NCI-H526 (cell line): Measurements from ENCODE around the gene GRIK4.

ENCODE experiments used
- DNase-seq, 2 experiments: peaks; one replicate each; lab custom pipeline; 2025; lab: John Stamatoyannopoulos, UW

Gene GRIK4

GRCh38 chr11:120709808-120710207 is 198.3 kb downstream of the GRIK4 start:
- DNase-seq: no peak

- DNase-seq: no peak
These were observed 199.0 kb downstream of the GRIK4 start for GRCh38 chr11:120710354-120711131.

- no peak for DNase-seq
These were observed 200.5 kb downstream of the GRIK4 start for GRCh38 chr11:120712014-120712413.

DNA sequence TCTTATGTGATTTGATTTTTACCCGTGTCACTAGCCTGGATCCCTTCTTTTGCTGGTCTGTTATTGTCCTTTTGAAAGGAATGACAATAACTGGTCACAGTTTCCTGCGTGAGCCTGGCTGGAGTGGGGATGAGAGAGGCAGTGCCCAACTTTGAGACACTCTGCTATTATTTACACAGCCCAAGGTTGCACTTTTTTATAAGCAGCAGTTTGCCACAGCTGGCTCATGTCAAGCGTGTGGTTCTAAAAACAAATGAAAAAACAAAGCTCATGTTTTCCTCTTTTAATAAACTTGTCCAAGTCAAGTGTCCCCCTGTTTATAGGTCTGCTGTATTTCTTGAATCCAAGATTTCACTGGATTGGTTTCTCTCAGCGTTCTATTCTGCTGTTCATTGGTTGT is 201.3 kb downstream of the GRIK4 start:
- DNase-seq: no peak

- peak in 1 of 2 experiments; percentile 23 for DNase-seq
These were observed 201.7 kb downstream of the GRIK4 start for GRCh38 chr11:120713296-120713695.

GRCh38 chr11:120714438-120714837 is 202.9 kb downstream of the GRIK4 start:
- no peak for DNase-seq

DNA sequence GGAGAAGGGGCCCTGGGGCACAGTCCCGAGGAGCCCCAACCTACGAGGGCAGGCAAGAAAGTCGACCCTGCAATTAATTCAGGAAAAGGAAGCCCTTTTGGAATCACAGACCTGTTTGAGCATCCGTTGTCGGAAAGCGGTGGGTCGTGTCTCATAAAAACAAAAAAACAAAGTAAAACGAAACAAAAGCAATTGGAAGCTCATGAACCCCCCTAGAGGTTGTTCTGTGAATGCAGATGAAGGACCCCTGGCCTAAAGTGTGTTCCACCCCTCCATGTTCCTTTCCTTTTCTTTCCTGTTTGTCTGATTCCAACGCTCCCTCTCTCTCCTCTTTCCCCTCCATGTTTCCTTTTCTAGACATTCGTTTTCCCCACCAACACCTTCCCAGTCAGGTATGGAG is 203.7 kb downstream of the GRIK4 start:
- peak in 1 of 2 experiments; percentile 44 for DNase-seq

- no peak for DNase-seq
These were observed 205.5 kb downstream of the GRIK4 start for GRCh38 chr11:120717042-120717441.

GRCh38 chr11:120717623-120718022 is 206.1 kb downstream of the GRIK4 start:
- no peak for DNase-seq

GRCh38 chr11:120718171-120718570 is 206.6 kb downstream of the GRIK4 start:
- DNase-seq: no peak

DNA sequence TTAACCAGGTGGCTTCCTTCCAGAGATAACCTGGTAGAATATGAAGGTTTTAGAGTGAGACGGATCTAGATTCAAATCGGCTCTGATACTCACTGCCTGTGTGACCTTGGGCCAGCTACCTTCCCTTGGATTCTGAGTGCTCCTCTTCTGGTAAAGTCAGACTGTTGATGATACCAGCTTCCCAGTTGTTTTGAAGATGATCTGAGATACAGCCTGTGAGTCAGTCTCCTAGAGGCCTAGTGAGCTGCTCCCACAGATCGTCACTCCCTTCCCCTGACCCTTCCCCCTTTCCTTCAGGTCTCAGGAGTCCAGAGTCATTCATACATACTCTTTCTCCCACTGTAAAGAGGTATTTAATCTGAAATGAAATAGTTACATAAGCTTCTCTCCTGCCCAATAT is 207.8 kb downstream of the GRIK4 start:
- DNase-seq: no peak

DNA sequence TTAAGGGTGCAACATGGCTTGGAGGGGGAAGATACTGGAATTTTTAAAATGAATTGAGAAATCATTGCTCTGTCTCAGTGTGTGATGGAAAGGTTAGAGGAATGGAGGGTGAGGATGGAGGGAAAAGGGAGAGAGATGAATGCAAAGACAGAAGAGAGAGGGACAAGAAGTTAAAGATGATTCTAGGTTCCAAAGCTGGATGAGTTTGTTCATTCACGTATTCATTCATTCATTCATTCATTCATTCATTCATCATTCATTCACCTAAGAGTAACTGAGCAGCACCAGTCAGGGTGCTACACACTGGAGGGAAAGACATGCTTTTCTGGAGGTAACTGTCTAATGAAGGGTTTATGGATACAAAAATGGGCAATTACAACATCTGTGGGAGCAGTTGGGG is 209.2 kb downstream of the GRIK4 start:
- no peak for DNase-seq

GRCh38 chr11:120722524-120722923 is 211.0 kb downstream of the GRIK4 start:
- peak; percentile 73 to 90 for DNase-seq

DNA sequence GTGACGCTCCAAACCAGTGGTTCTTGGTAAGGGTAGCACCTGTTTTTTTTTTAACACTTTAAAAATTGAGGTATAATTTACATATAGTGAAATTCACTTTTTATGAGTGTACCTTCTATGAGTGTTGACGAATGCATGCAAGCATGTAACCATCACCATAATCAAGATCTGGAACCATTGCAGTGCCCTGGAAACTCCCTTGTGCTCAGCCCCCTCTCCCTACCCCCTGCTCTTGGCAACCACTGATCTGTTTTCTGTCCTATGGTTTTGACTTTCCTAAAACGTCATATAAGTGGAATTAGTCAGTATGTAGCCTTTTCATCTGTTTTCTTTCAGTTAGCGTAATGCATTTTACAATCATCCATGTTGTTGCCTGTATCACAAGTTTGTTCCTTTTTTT is 212.2 kb downstream of the GRIK4 start:
- peak in 1 of 2 experiments; percentile 37 for DNase-seq

- DNase-seq: no peak
These were observed 216.2 kb downstream of the GRIK4 start for GRCh38 chr11:120727752-120728151.

- DNase-seq: no peak
These were observed 223.5 kb downstream of the GRIK4 start for GRCh38 chr11:120735035-120735434.

DNA sequence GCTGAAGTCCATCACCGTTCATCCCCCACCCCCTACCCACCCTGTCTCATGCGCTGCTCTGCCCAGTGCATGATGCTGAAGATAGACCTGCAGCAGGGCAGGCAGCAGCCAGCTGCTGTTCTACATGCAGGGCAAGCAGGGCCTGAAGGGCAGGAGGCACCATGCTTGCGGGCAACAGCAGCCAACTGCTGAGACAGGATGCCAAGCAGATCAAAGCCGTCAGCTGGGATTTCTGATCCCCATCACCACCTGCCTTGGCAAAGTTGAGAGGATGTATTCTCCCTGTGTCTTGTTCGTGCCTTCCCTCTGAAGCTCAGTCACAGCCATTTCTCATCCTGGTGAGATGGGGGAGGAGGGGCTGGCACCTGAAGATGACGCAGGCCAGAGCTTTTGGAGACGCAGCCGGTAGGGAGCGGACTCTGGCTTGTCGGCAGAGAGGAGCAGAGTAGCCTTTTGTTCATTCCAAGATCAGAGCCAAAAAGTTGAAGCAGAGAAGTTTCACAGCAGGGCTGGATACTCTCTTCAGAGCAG is 227.0 kb downstream of the GRIK4 start:
- no peak for DNase-seq

DNA sequence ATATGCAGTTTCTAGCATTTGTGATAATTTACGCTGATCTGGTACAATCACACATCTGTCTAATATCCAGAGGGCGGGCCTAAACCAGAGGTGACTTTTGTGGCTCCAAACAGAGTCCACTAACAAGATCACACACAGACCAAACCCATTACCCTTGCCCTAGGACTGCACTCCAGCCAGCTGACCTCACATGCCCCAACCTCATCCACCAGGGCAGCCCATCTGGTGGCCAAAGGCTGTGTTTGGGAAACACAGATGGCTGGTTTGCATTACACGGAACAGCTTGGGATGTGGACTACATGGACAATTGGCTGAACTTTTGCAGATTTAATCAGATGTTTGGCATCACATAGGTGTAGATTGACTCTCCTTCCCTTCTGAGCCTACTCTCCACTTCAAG is 228.2 kb downstream of the GRIK4 start:
- DNase-seq: no peak

- no peak for DNase-seq
These were observed 228.8 kb downstream of the GRIK4 start for GRCh38 chr11:120740380-120740779.

DNA sequence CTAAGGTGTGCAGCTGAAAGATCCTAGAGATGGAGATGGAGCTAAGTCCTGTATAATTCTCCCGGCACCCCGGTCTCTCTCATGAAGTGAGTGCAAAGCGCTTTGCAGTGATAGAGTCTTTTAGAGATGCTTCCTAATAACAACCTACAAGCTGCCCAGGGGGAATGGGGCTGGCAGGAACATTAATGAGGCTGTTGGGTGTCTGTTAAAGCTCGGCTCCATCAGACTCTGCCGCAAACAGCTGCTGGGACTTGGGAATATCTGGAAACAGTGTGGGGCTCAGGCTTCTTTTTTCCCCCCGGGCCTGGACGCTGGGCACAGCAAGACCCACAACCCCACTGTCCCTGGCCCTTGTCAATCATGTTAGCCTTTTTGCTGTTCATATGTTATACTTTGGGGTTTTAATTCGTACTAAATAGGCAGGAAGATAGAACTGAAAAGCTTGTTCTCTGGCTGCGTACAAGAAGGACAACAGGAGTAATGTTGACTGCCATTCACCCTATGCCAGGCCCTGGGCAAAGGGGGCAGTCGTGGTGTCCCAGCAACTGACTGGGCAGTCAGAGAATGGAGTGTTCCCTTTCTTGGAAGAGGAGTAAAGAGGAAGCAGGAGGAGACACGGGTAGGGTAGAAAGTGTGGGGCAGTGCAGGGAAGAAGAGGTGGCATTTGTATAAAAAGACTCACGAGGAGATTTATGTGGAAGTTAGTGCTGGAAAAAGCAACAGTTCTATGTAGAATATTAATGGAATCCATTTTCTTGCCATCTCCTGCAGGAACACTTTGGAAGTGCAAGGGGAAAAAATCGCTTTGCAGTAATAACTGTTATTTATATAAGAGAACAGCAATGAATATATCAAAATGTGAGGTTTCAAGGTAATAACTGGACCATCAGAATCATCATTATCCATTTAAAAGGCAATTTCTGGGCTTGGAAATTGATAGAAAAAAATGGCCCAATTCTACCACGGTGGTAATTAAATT is 232.8 kb downstream of the GRIK4 start:
- DNase-seq: no peak

DNA sequence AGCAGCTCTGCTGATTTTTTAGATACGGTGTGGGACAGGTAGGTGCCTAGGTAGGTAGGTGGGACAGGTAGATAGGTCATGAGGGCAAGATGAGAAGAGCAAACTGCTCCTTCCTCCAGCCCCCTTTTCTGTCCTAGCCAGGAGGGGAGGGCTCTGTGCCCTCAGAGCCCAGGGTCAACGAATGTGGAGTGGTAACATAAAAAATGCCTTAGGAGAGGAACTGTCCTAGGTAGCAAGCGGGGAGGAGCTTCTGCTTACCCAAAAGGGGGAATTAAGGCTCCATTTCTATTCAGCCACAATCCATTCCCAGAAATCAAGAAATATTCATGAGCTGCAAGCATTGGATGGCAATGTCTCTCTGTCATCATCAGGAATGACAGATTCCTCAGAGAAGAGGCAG is 234.8 kb downstream of the GRIK4 start:
- DNase-seq: no peak

- peak in 1 of 2 experiments; percentile 42 for DNase-seq
These were observed 235.5 kb downstream of the GRIK4 start for GRCh38 chr11:120746836-120747609.
